SU-DHL-6 (cell line): ENCODE data around the gene DNAI7.
A peak's percentile ranks its signal among the peaks of the same experiment; 100 is the strongest.

Experiments used
- H2AFZ ChIP-seq: fragments of 200-600 bp; sonication (generic); 2 replicates; pipeline ENCODE4 v1.6.1; 2014; ENCODE audit warnings: low read depth, mild to moderate bottlenecking, moderate library complexity, mixed read lengths, antibody characterized with exemption, low read length; ENCODE audit not compliant: severe bottlenecking
- H3F3A ChIP-seq: fragments of 200-600 bp; shearing (Covaris generic); 2 replicates; pipeline ENCODE4 v1.6.0; 2016; ENCODE audit warnings: antibody characterized with exemption, mild to moderate bottlenecking; ENCODE audit not compliant: insufficient read depth
- H3K27ac ChIP-seq: fragments of 200-600 bp; sonication (generic); 2 replicates; pipeline ENCODE4 v1.5.1; 2016; ENCODE audit warnings: low read depth, mild to moderate bottlenecking, low read length, moderate library complexity, mixed read lengths
- H3K27me3 ChIP-seq: fragments of 200-600 bp; sonication (generic), shearing (Covaris generic); 2 replicates; pipeline ENCODE4 v1.6.0; 2014; ENCODE audit warnings: mild to moderate bottlenecking, low read length
- H3K36me3 ChIP-seq: fragments of 200-600 bp; sonication (generic); 2 replicates; pipeline ENCODE4 v1.6.1; 2014; ENCODE audit warnings: mild to moderate bottlenecking, low read length, mixed read lengths
- H3K4me2 ChIP-seq: fragments of 300-600, 200-600 bp; shearing (Covaris generic), sonication (generic); 2 replicates; pipeline ENCODE4 v1.6.0; 2014; ENCODE audit warnings: low read length, low read depth, mild to moderate bottlenecking; ENCODE audit not compliant: poor library complexity, severe bottlenecking
- H3K4me3 ChIP-seq: fragments of 200-600 bp; sonication (generic); 2 replicates; pipeline ENCODE4 v1.5.1; 2014; ENCODE audit warnings: antibody characterized with exemption, low read length, mild to moderate bottlenecking, mixed read lengths; ENCODE audit not compliant: insufficient read depth, poor library complexity, severe bottlenecking
- H3K79me2 ChIP-seq: fragments of 200-600 bp; sonication (generic); 2 replicates; pipeline ENCODE4 v1.6.1; 2014; ENCODE audit warnings: mild to moderate bottlenecking, low read length, moderate library complexity; ENCODE audit not compliant: insufficient read depth
- H3K9ac ChIP-seq: fragments of 200-600 bp; sonication (generic); 2 replicates; pipeline ENCODE4 v1.7.0; 2014; ENCODE audit warnings: mild to moderate bottlenecking, low read length
- H3K9me2 ChIP-seq: fragments of 200-600 bp; sonication (generic); replicated peaks from 2 replicates; pipeline ENCODE4 v1.6.1; 2014; ENCODE audit warnings: low read length; ENCODE audit not compliant: insufficient read depth
- H3K9me3 ChIP-seq: fragments of 200-600 bp; sonication (generic); 2 replicates; pipeline ENCODE4 v1.6.1; 2014; ENCODE audit warnings: low read length, mixed read lengths; ENCODE audit not compliant: insufficient read depth
- H4K20me1 ChIP-seq: fragments of 200-600 bp; sonication (generic); 2 replicates; pipeline ENCODE4 v1.6.1; 2014; ENCODE audit warnings: low read depth, mild to moderate bottlenecking, antibody characterized with exemption, low read length, moderate library complexity, mixed read lengths
- CTCF ChIP-seq: fragments of 200-600 bp; sonication (generic); IDR thresholded peaks from one replicate; pipeline ENCODE4 v1.5.1; 2017; ENCODE audit warnings: antibody characterized with exemption, mild to moderate bottlenecking, low read length, moderate library complexity; ENCODE audit not compliant: insufficient read depth, poor library complexity, severe bottlenecking
- EZH2phosphoT487 ChIP-seq: fragments of 200-600 bp; sonication (generic), shearing (Covaris generic); conservative IDR thresholded peaks from 2 replicates; pipeline ENCODE4 v1.6.1; 2018; ENCODE audit warnings: mild to moderate bottlenecking, antibody characterized with exemption, low read length, moderate library complexity, mixed read lengths

DNAI7 gene

GRCh38 chr12:25155022-25155576, 39.9 kb downstream of the DNAI7 start:
- Histone ChIP-seq H4K20me1 (no peaks in the 10 kb centered on the region), H3K9ac (no peak overlapping the region), H3K79me2 (no peaks in the 10 kb centered on the region), H3K4me2 (peak overlapping the region; percentile 63), H3K36me3 (no peaks in the 10 kb centered on the region), H3K9me2 (no peaks in the 10 kb centered on the region), H2AFZ (peak overlapping the region; percentile 84), H3K27me3 (no peaks in the 10 kb centered on the region), H3K27ac (0 out of 2 replicates have a peak overlapping the region, but pooled peaks have one; percentile 5), H3F3A (no peaks in the 10 kb centered on the region), H3K9me3 (no peaks in the 10 kb centered on the region), H3K4me3 (no peak overlapping the region)
- TF ChIP-seq CTCF (peak; percentile 50), EZH2phosphoT487 (no peak)

GRCh38 chr12:25152055-25152454, 42.9 kb downstream of the DNAI7 start:
- H3K27me3 ChIP-seq, result no peaks in the 10 kb centered on the region
- H3K79me2 ChIP-seq, result no peaks in the 10 kb centered on the region
- H3K9me2 ChIP-seq, result no peaks in the 10 kb centered on the region
- no peak overlapping the region for H3K4me3 ChIP-seq
- H2AFZ ChIP-seq, result no peak overlapping the region
- H4K20me1 ChIP-seq, result no peaks in the 10 kb centered on the region
- H3K9ac ChIP-seq, result no peak overlapping the region
- no peak overlapping the region for H3K4me2 ChIP-seq
- no peaks in the 10 kb centered on the region for H3K36me3 ChIP-seq
- H3K9me3 ChIP-seq, result no peaks in the 10 kb centered on the region
- no peak for TF ChIP-seq CTCF
- no peak for TF ChIP-seq EZH2phosphoT487
- no peaks in the 10 kb centered on the region for H3F3A ChIP-seq
- H3K27ac ChIP-seq, result no peak overlapping the region

GRCh38 chr12:25151476-25151875, 43.5 kb downstream of the DNAI7 start:
- Histone ChIP-seq H4K20me1 (no peaks in the 10 kb centered on the region), H2AFZ (no peak overlapping the region), H3K79me2 (no peaks in the 10 kb centered on the region), H3K9me3 (no peaks in the 10 kb centered on the region), H3K9ac (no peak overlapping the region), H3K27me3 (no peaks in the 10 kb centered on the region), H3F3A (no peaks in the 10 kb centered on the region), H3K4me3 (no peak overlapping the region), H3K27ac (no peak overlapping the region), H3K4me2 (no peak overlapping the region), H3K9me2 (no peaks in the 10 kb centered on the region), H3K36me3 (no peaks in the 10 kb centered on the region)
- TF ChIP-seq CTCF (no peak), EZH2phosphoT487 (no peak)
